MM.1S (cell line): Measurements from ENCODE around the gene PGBD5.

Experiments used
- DNase-seq: peaks from one replicate; pipeline ENCODE4 v3.0.0-alpha.2; 2015
- H2AFZ ChIP-seq: fragments of 300-600 bp; sonication (generic); 2 replicates; pipeline ENCODE4 v1.6.0; 2016; ENCODE audit warnings: antibody characterized with exemption, low read length
- H3F3A ChIP-seq: fragments of 300-600 bp; sonication (generic); 2 replicates; pipeline ENCODE4 v1.6.1; 2016; ENCODE audit warnings: mild to moderate bottlenecking, antibody characterized with exemption, low read length, moderate library complexity, mixed read lengths; ENCODE audit not compliant: insufficient read depth
- H3K27ac ChIP-seq: fragments of 300-600 bp; sonication (generic); 2 replicates; pipeline ENCODE4 v1.5.1; 2016; ENCODE audit warnings: mild to moderate bottlenecking, low read length
- H3K27me3 ChIP-seq: fragments of 300-600 bp; sonication (generic); replicated peaks from 2 replicates; pipeline ENCODE4 v1.6.0; 2016; ENCODE audit warnings: low read length; ENCODE audit not compliant: insufficient read depth
- H3K36me3 ChIP-seq: fragments of 300-600 bp; sonication (generic); replicated peaks from 2 replicates; pipeline ENCODE4 v1.6.1; 2016; ENCODE audit warnings: mild to moderate bottlenecking, low read length, mixed read lengths; ENCODE audit not compliant: insufficient read depth
- H3K4me1 ChIP-seq: fragments of 300-600 bp; sonication (generic); 2 replicates; pipeline ENCODE4 v1.6.1; 2016; ENCODE audit warnings: low read length, mixed read lengths
- H3K4me2 ChIP-seq: fragments of 300-600 bp; sonication (generic); 2 replicates; pipeline ENCODE4 v1.6.0; 2016; ENCODE audit warnings: low read depth, low read length
- H3K4me3 ChIP-seq: fragments of 300-600 bp; sonication (generic); 2 replicates; pipeline ENCODE4 v1.5.1; 2016; ENCODE audit warnings: low read length, mixed read lengths
- H3K79me2 ChIP-seq: fragments of 300-600 bp; sonication (generic); 2 replicates; pipeline ENCODE4 v1.6.1; 2016; ENCODE audit warnings: mixed run types, low read length, mixed read lengths
- H3K9ac ChIP-seq: fragments of 300-600 bp; sonication (generic); 2 replicates; pipeline ENCODE4 v1.6.1; 2016; ENCODE audit warnings: low read length, mixed read lengths
- H3K9me2 ChIP-seq: fragments of 300-600 bp; sonication (generic); replicated peaks from 2 replicates; pipeline ENCODE4 v1.6.1; 2016; ENCODE audit warnings: mild to moderate bottlenecking, low read length, mixed read lengths; ENCODE audit not compliant: insufficient read depth
- H3K9me3 ChIP-seq: fragments of 300-600 bp; sonication (generic); replicated peaks from 2 replicates; pipeline ENCODE4 v1.6.1; 2016; ENCODE audit warnings: mild to moderate bottlenecking, low read length, mixed read lengths; ENCODE audit not compliant: insufficient read depth
- H4K20me1 ChIP-seq: fragments of 300-600 bp; sonication (generic); 2 replicates; pipeline ENCODE4 v1.6.1; 2016; ENCODE audit warnings: mild to moderate bottlenecking, low read length, moderate library complexity, mixed read lengths; ENCODE audit not compliant: insufficient read depth
- EZH2 ChIP-seq: fragments of 300-600 bp; sonication (generic); optimal IDR thresholded peaks from 2 replicates; pipeline ENCODE3; 2017; ENCODE audit warnings: low read depth, mild to moderate bottlenecking, antibody characterized with exemption, low read length, mixed read lengths
- EZH2phosphoT487 ChIP-seq: fragments of 300-600 bp; sonication (generic); IDR thresholded peaks from 2 replicates; pipeline ENCODE4 v1.6.1; 2018; ENCODE audit warnings: antibody characterized with exemption, low read length
- TF ChIP-seq, protein P1 (sequence below): fragments of 300-600 bp; sonication (generic); IDR thresholded peaks from 2 replicates; pipeline ENCODE4 v1.5.1; 2016; ENCODE audit warnings: antibody characterized with exemption, low read length, mixed read lengths

Gene PGBD5

DNA sequence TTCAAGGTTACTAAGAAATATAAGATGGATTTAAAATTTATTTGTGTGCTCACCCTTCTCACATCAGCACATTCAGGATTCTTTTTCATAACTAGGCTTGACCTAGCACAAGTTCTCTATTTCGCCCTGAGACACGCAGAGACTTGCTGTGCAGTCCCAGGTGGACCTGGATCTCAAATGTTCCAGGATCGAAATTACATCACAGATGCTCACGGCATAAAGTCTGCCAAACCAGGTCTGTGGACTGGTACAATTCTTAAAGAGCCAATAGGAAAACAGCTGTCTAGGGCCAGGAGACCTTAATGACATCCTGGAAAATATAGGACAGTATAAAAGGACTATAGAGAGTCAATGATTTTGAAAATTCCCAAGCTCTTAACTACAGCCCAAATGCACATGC, 2.2 kb downstream of the PGBD5 start:
- DNase-seq = no peak
- Histone ChIP-seq H3K79me2 (no peaks in the 10 kb centered on the region), H3F3A (no peaks in the 10 kb centered on the region), H3K27ac (no peak overlapping the region), H3K4me3 (no peak overlapping the region), H3K4me2 (no peak overlapping the region), H3K4me1 (no peaks in the 10 kb centered on the region), H3K9me2 (no peaks in the 10 kb centered on the region), H4K20me1 (no peaks in the 10 kb centered on the region), H3K27me3 (0 out of 2 replicates have a peak, but pooled peaks cover 4% of the 10 kb centered on the region), H3K9me3 (no peaks in the 10 kb centered on the region), H2AFZ (no peak overlapping the region), H3K36me3 (no peaks in the 10 kb centered on the region), H3K9ac (no peak overlapping the region)
- TF ChIP-seq, protein P1, sequence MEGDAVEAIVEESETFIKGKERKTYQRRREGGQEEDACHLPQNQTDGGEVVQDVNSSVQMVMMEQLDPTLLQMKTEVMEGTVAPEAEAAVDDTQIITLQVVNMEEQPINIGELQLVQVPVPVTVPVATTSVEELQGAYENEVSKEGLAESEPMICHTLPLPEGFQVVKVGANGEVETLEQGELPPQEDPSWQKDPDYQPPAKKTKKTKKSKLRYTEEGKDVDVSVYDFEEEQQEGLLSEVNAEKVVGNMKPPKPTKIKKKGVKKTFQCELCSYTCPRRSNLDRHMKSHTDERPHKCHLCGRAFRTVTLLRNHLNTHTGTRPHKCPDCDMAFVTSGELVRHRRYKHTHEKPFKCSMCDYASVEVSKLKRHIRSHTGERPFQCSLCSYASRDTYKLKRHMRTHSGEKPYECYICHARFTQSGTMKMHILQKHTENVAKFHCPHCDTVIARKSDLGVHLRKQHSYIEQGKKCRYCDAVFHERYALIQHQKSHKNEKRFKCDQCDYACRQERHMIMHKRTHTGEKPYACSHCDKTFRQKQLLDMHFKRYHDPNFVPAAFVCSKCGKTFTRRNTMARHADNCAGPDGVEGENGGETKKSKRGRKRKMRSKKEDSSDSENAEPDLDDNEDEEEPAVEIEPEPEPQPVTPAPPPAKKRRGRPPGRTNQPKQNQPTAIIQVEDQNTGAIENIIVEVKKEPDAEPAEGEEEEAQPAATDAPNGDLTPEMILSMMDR = no peak
- no peak for TF ChIP-seq EZH2phosphoT487
- TF ChIP-seq EZH2 = no peak

DNA sequence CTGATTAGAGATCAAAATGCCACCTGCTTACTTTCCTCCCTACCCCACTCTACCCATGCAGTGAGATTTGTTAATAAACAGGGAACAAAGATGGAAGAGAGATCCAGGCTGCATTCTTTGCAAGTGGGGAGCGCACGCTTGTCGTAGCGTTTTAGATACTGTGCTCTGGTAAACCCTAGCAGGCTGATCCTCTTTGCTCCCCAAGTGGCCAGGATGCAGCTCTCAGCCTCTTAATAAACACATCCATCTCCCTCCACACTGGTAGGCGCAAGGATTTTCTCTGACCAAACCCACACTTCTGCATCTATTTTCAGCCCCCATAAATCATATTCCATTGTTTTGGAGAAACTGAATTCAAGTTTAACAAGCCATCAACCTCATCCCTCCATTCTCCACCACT, 2.9 kb downstream of the PGBD5 start:
- no peaks in the 10 kb centered on the region for H3K79me2 ChIP-seq
- no peaks in the 10 kb centered on the region for H4K20me1 ChIP-seq
- no peak overlapping the region for H3K4me3 ChIP-seq
- TF ChIP-seq, protein P1 = no peak
- no peak for TF ChIP-seq EZH2phosphoT487
- no peak for TF ChIP-seq EZH2
- H3K36me3 ChIP-seq = no peaks in the 10 kb centered on the region
- 0 out of 2 replicates have a peak, but pooled peaks cover 4% of the 10 kb centered on the region for H3K27me3 ChIP-seq
- no peak overlapping the region for H3K27ac ChIP-seq
- H2AFZ ChIP-seq = no peak overlapping the region
- no peaks in the 10 kb centered on the region for H3K4me1 ChIP-seq
- H3K9me2 ChIP-seq = no peaks in the 10 kb centered on the region
- no peaks in the 10 kb centered on the region for H3F3A ChIP-seq
- no peak overlapping the region for H3K4me2 ChIP-seq
- no peak overlapping the region for H3K9ac ChIP-seq
- DNase-seq = no peak
- H3K9me3 ChIP-seq = no peaks in the 10 kb centered on the region

DNA sequence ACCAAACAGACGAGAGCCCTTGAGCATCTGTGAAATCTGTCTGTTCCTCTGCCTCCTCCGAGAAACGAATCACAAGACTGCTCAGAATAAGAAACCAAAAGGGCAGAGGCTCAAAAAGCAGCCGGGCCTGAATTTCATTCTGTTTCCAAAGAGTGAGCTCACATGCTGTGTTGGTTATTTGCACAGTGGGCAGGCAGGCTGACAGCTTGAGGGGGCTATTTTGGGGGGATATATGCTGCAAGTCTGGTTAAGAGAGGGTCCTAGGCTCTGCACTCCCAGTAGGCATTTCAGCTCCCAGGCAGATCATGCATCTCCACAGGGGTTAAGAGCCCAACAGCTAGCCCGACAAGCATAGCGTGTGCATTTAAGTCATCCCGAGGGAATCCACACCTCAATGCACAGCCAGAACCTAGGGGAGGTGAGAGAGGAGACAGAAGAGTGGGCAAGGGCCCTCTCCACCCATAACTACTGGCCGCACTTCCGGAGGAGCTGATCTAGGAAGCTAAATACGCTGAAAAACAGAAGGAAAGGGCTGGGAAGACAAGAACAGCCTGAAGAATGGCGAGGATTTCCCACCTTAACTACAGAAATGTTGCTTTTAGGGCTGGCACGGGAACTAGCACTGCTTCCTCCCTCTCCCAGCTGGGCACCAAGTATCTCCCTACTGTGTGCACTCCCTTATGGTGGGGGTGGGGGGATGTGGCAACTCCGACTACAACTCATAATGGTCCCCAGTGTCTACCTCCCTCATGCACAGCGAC, 3.7 kb downstream of the PGBD5 start:
- no peaks in the 10 kb centered on the region for H3K27me3 ChIP-seq
- no peaks in the 10 kb centered on the region for H3K79me2 ChIP-seq

More for the DNA sequence above, 3.7 kb downstream of the PGBD5 start:
- H3K4me3 ChIP-seq = no peak overlapping the region
- H3K27ac ChIP-seq = no peak overlapping the region
- H3F3A ChIP-seq = no peaks in the 10 kb centered on the region
- H3K9ac ChIP-seq = no peak overlapping the region
- no peaks in the 10 kb centered on the region for H3K36me3 ChIP-seq
- TF ChIP-seq, protein P1 = no peak
- TF ChIP-seq EZH2phosphoT487 (no peak), EZH2 (no peak)
- no peak for DNase-seq
- H3K4me2 ChIP-seq = no peak overlapping the region
- no peak overlapping the region for H2AFZ ChIP-seq
- no peaks in the 10 kb centered on the region for H3K9me2 ChIP-seq
- H3K4me1 ChIP-seq = no peaks in the 10 kb centered on the region
- no peaks in the 10 kb centered on the region for H4K20me1 ChIP-seq
- H3K9me3 ChIP-seq = no peaks in the 10 kb centered on the region
